HUES48 (cell line): ENCODE data around the gene LRRC7.
A peak's percentile ranks its signal among the peaks of the same experiment; 100 is the strongest.
"Not testable (repeated sequence)": the region's sequence is repeated elsewhere in the genome, so short reads cannot be mapped to it uniquely, and the experiment has no call there.

Experiments used
- H3K27ac ChIP-seq: one replicate; pipeline ENCODE4 v1.7.0; 2013; ENCODE audit warnings: low read depth, low read length, inconsistent platforms
- H3K27me3 ChIP-seq: 2 replicates; pipeline ENCODE4 v1.6.1; 2013; ENCODE audit warnings: mild to moderate bottlenecking, low read length; ENCODE audit not compliant: control insufficient read depth, insufficient read depth
- H3K36me3 ChIP-seq: 2 replicates; pipeline ENCODE4 v1.6.1; 2013; ENCODE audit warnings: low read length; ENCODE audit not compliant: control insufficient read depth, insufficient read depth
- H3K4me1 ChIP-seq: 2 replicates; pipeline ENCODE4 v1.6.1; 2013; ENCODE audit warnings: mild to moderate bottlenecking, low read length; ENCODE audit not compliant: control insufficient read depth, insufficient read depth
- H3K4me3 ChIP-seq: 2 replicates; pipeline ENCODE4 v1.5.1; 2013; ENCODE audit warnings: mild to moderate bottlenecking, low read depth, low read length
- H3K9ac ChIP-seq: 2 replicates; pipeline ENCODE4 v1.6.1; 2013; ENCODE audit warnings: mild to moderate bottlenecking, low read depth, low read length, moderate library complexity
- H3K9me3 ChIP-seq: 2 replicates; pipeline ENCODE4 v1.6.1; 2013; ENCODE audit warnings: low read length; ENCODE audit not compliant: control insufficient read depth, insufficient read depth

The LRRC7 gene

DNA sequence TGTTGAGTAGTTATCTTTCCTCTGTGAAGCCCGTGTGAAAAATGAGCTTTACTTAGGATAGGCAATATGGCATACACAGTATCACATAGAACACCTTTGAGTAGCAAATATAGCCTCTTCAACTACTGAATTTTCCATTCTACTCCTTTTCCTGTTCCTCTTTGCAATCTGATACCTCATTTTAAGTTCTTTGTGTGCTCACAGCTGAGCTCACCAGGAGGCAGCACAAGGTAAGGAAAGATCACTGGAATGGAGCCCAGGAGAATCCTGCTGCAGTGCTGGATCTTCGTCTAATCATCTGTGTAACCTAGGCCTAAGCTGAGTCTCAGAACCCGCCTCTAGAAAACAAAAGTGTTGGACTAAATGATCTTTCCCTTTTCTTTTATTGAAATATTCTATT, 466.7 kb downstream of the LRRC7 start:
- peaks cover 17% of the 10 kb centered on the region for H3K4me1 ChIP-seq
- no peaks in the 10 kb centered on the region for H3K9me3 ChIP-seq
- H3K36me3 ChIP-seq: no peaks in the 10 kb centered on the region
- H3K4me3 ChIP-seq: 0 out of 2 replicates have a peak overlapping the region, but pooled peaks have one; percentile 11
- no peaks in the 10 kb centered on the region for H3K27me3 ChIP-seq
- no peak overlapping the region for H3K27ac ChIP-seq
- no peak overlapping the region for H3K9ac ChIP-seq

- Histone ChIP-seq H3K27me3 (no peaks in the 10 kb centered on the region), H3K9me3 (no peaks in the 10 kb centered on the region), H3K4me1 (peaks cover 10% of the 10 kb centered on the region; the same call in 1 of the 2 replicates), H3K27ac (no peak overlapping the region), H3K9ac (no peak overlapping the region), H3K4me3 (no peak overlapping the region), H3K36me3 (no peaks in the 10 kb centered on the region)
Observed at GRCh38 chr1:70038025-70038424, 470.3 kb downstream of the LRRC7 start.

DNA sequence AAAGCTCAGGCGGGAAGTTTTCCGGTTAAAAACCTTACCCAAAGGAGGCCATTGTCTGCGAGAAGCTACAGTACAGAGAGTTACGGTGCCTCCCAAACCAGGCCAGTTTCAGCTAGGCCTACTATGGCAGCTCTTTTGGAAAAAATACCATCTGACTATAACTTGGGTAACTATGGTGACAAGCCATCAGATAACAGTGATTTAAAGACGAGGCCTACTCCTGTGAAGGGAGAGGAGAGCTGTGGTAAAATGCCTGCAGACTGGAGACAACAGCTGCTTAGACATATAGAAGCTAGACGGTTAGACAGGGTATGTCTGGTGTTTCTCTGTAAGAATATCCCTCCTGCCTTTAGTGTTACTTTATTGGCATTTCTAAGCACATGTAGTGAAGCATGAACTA, 471.8 kb downstream of the LRRC7 start:
- Histone ChIP-seq H3K27ac (no peak overlapping the region), H3K9ac (no peak overlapping the region), H3K9me3 (no peaks in the 10 kb centered on the region), H3K36me3 (no peaks in the 10 kb centered on the region), H3K27me3 (no peaks in the 10 kb centered on the region), H3K4me1 (peaks cover 6% of the 10 kb centered on the region; the same call in 1 of the 2 replicates), H3K4me3 (no peak overlapping the region)

DNA sequence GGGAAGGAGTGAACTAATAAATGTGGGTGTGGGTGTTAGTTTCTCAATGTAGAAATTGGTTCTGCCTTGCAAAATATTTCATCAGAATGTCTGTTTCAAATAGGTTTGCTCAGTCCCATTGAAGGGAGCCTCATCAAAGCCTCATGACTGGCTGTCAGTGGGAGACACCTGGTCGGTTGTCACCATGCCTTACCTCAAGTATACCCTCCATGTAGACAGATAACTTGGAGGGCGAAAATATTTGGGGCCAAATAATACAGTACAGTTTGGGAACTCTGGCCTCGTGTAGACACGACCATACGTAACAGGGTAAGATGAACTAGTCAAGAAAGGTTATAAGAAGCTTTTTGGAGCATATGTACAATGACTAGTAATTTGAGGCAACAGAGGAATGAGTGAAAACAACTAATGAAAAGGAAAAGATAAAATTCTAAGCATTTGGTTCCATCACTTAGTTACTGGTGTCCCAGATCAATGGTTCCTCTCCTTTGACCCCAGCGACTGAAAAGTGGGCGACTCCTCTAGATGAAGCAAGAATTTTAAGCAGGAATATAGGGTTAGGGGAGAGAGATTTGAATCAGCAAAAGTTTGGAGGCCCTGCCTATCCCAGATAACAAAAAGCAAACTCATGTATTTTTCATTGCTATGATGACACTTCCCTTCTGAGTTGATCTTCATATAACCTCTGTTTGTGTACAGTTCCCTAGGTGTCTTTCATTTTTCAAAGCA, 473.8 kb downstream of the LRRC7 start:
- Histone ChIP-seq H3K9ac (no peak overlapping the region), H3K36me3 (no peaks in the 10 kb centered on the region), H3K9me3 (no peaks in the 10 kb centered on the region), H3K27ac (no peak overlapping the region), H3K4me3 (no peak overlapping the region), H3K4me1 (peaks cover 2% of the 10 kb centered on the region; the same call in 1 of the 2 replicates), H3K27me3 (no peaks in the 10 kb centered on the region)

DNA sequence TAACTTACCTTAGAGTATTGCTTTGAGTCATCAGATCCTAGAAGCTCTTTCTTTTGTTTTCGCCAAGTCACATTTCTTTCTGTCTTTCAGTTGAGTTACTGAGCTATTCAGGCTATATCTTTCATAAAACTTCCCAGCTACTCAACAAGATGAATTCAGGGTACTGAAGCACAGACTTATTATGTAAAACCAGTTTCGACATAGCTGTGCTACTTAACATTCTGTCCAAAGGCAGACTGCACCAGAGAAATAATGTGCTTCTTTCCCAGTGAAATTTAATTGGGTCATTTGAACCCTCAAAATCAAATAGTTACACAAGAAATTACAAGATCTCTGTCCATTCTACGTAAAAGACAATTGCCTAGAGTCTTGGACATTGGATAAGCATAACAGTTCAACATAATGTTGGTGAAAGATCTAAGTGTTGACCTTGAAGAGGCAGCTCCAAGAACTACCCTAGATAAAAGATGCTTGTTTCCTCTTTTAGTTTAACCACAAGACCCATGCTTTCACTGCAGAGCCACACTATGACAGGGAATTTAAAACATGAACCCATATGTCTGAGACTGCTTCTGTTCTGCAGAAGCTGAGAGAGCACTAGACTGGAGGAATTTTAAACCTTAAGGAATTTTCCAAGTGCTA, 474.5 kb downstream of the LRRC7 start:
- H3K36me3 ChIP-seq: no peaks in the 10 kb centered on the region
- no peak overlapping the region for H3K4me3 ChIP-seq
- H3K9me3 ChIP-seq: no peaks in the 10 kb centered on the region
- no peak overlapping the region for H3K9ac ChIP-seq
- no peaks in the 10 kb centered on the region for H3K27me3 ChIP-seq
- no peak overlapping the region for H3K27ac ChIP-seq
- H3K4me1 ChIP-seq: peaks cover 2% of the 10 kb centered on the region; the same call in 1 of the 2 replicates

DNA sequence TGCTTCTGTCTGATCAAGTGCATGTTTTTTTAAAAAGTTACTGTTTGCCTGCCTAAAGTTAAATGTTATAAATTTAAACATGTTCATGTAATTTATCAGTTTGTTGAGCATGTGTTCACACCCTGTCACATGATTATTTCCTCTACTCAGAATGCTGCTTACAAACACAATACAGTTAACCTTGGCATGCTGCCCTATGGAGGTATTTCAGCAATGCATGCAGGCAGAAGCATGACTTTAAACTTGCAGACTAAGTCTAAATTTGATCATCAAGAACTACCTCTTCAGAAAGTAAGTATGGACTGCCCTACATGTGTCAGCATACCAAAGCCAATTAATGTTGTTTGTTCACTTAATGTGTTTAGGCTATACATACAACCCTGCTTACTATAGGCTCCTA, 476.1 kb downstream of the LRRC7 start:
- no peak overlapping the region for H3K4me3 ChIP-seq
- H3K27me3 ChIP-seq: no peaks in the 10 kb centered on the region
- H3K36me3 ChIP-seq: no peaks in the 10 kb centered on the region
- H3K27ac ChIP-seq: no peak overlapping the region
- H3K4me1 ChIP-seq: peaks cover 2% of the 10 kb centered on the region; the same call in 1 of the 2 replicates
- H3K9me3 ChIP-seq: no peaks in the 10 kb centered on the region
- no peak overlapping the region for H3K9ac ChIP-seq

DNA sequence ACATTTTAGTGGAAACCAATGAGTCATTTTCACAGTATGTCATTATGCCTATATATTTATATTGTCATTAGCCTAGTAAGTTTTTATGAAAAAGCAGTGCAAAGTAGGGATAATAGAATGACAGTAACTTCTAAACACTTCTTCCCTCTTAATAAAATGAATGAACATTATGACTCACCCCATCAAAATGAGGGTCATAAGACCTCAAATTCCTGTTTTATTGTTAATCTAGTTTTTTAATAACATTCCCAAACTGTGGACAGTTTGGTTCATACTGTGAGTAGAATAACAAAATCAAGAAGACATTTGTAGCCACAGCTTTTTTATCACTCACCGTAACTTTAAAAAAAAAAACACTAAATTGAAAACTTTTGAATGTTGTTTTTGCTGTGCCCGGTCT, 477.1 kb downstream of the LRRC7 start:
- H3K36me3 ChIP-seq: no peaks in the 10 kb centered on the region
- peaks cover 2% of the 10 kb centered on the region; the same call in 1 of the 2 replicates for H3K4me1 ChIP-seq
- no peak overlapping the region for H3K27ac ChIP-seq
- H3K9ac ChIP-seq: no peak overlapping the region
- H3K4me3 ChIP-seq: no peak overlapping the region
- no peaks in the 10 kb centered on the region for H3K9me3 ChIP-seq
- no peaks in the 10 kb centered on the region for H3K27me3 ChIP-seq

DNA sequence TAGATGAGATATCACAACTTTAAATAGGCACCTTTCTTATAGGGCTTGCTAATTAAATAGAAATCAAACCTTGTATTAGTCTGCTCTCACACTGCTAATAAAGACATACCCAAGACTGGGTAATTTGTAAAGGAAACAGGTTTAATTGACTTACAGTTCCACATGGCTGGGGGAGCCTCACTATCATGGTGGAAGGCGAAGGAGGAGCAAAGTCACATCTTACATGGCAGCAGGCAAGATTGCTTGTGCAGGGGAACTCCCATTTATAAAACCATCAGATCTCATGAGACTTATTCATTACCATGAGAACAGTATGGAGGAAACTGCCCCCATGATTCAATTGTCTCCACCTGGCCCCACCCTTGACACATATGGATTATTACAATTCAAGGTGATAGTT, 477.9 kb downstream of the LRRC7 start:
- H3K27me3 ChIP-seq, H3K27ac ChIP-seq, H3K4me3 ChIP-seq, H3K9me3 ChIP-seq, H3K4me1 ChIP-seq, H3K36me3 ChIP-seq, H3K9ac ChIP-seq: not testable (repeated sequence)

GRCh38 chr1:70048336-70049094, 480.8 kb downstream of the LRRC7 start:
- Histone ChIP-seq H3K36me3 (no peaks in the 10 kb centered on the region), H3K27me3 (no peaks in the 10 kb centered on the region), H3K27ac (no peak overlapping the region), H3K4me3 (no peak overlapping the region), H3K9me3 (no peaks in the 10 kb centered on the region), H3K4me1 (peaks cover 2% of the 10 kb centered on the region; the same call in 1 of the 2 replicates), H3K9ac (no peak overlapping the region)

DNA sequence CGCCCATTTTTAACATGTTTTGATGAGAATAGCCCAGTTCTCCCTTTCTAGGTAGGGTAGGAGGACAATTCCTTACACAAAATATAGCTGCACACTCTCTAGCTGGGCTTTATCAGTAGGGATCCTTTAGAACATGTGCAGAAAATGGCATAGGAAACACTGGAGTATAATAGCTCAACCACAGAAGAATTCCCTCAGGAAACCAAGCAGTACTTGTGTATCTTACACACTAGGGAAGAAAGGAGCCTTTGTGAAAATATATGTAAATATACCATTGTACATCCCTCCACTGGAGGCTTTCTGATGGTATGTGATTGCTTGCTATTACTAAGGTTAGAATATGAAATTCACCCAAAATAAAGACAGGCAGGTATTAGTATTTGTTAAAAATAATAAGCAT, 484.2 kb downstream of the LRRC7 start:
- Histone ChIP-seq H3K27ac (no peak overlapping the region), H3K9me3 (no peaks in the 10 kb centered on the region), H3K4me1 (no peaks in the 10 kb centered on the region), H3K9ac (no peak overlapping the region), H3K27me3 (no peaks in the 10 kb centered on the region), H3K4me3 (no peak overlapping the region), H3K36me3 (no peaks in the 10 kb centered on the region)

GRCh38 chr1:70057500-70057899, 489.8 kb downstream of the LRRC7 start:
- Histone ChIP-seq H3K27me3 (no peaks in the 10 kb centered on the region), H3K4me1 (no peaks in the 10 kb centered on the region), H3K9ac (no peak overlapping the region), H3K27ac (no peak overlapping the region), H3K9me3 (no peaks in the 10 kb centered on the region), H3K4me3 (no peak overlapping the region), H3K36me3 (no peaks in the 10 kb centered on the region)
